GM18499 (cell line): ENCODE results near the gene RPS25.
"Not testable (repeated sequence)": the region's sequence is repeated elsewhere in the genome, so short reads cannot be mapped to it uniquely, and the experiment has no call there.

Experiments
- ATAC-seq: cut with Tn5 transposase; IDR thresholded peaks from one replicate; pipeline ENCODE4 v1.9.1; 2021; ENCODE audit warnings: moderate number of reproducible peaks; ENCODE audit not compliant: insufficient read depth, unreplicated experiment

Gene RPS25

GRCh38 chr11:119041821-119042514 is 23.8 kb upstream of the RPS25 start:
- ATAC-seq, result no peak

DNA sequence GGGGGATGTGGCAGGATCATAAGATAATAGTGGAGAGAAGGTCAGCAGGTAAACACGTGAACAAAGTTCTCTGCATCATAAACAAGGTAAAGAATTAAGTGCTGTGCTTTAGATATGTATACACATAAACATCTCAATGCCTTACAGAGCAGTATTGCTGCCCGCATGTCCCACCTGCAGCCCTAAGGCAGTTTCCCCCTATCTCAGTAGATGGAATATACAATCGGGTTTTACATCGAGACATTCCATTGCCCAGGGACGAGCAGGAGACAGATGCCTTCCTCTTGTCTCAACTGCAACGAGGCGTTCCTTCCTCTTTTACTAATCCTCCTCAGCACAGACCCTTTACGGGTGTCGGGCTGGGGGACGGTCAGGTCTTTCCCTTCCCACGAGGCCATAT is 21.3 kb upstream of the RPS25 start:
- ATAC-seq, result not testable (repeated sequence)

DNA sequence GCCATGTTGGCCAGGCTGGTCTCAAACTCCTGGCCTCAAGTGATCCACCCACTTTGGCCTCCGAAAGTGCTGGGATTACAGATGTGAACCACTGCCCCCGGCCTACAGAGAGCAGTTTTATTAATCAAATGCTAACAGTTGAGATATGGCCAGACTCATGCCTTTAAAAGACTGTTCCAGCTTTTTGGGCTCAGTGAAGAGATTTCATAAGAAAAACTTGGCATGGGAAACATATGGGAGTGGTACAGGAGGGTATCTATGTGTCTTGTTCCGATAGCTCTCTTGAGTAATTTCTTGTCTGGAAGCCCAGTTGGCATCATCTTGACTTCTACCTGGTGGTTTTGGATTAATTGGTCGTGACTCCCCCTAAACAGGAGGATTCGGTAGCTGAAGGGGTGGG is 20.7 kb upstream of the RPS25 start:
- ATAC-seq, result no peak

- ATAC-seq, result no peak
Observed at GRCh38 chr11:119034813-119035212, 16.7 kb upstream of the RPS25 start.

DNA sequence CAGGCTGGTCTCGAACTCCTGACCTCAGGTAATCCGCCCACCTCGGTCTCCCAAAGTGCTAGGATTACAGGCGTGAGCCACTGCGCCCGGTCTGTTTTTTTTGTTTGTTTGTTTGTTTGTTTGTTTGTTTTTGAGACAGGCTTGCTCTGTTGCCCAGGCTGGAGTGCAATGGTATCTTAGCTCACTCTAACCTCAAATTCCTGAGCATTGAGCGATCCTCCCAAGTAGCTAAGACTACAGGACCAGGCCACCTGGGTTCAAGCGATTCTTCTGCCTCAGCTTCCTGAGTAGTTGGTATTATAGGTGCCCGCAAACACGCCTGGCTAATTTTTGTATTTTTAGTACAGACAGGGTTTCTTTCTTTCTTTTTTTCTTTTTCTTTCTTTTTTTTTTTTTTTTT is 15.3 kb upstream of the RPS25 start:
- ATAC-seq, result not testable (repeated sequence)

GRCh38 chr11:119031912-119032280 is 13.8 kb upstream of the RPS25 start:
- no peak for ATAC-seq

GRCh38 chr11:119030329-119031047 is 12.3 kb upstream of the RPS25 start, which contains the start of gene SLC37A4:
Gene SLC37A4, minus strand, starts transcription at chr11:119030877.
- peak; percentile 64 for ATAC-seq

DNA sequence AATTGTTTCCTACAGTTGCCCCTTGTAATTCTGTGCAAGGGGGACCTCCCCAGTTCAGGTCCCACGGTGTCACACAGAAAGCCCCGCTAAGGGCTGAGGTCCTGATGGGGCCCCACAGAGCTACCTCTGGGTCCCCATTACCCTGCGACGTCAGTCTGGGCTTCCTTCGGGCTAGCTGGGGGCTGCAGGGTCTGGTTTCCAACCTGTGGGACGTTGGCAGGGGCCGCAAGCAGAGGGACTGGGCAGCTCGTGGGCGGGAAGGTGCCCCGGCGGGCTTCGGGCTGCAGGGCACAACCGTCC is 11.8 kb upstream of the RPS25 start:
- ATAC-seq, result no peak

- no peak for ATAC-seq
Observed at GRCh38 chr11:119029340-119030028, 11.3 kb upstream of the RPS25 start.

GRCh38 chr11:119029069-119029339 is 10.9 kb upstream of the RPS25 start:
- no peak for ATAC-seq

- no peak for ATAC-seq
Observed at GRCh38 chr11:119028346-119029068, 10.4 kb upstream of the RPS25 start.

- no peak for ATAC-seq
Observed at GRCh38 chr11:119027561-119028345, 9.6 kb upstream of the RPS25 start.

GRCh38 chr11:119026970-119027369 is 8.8 kb upstream of the RPS25 start:
- ATAC-seq, result no peak

- no peak for ATAC-seq
Observed at GRCh38 chr11:119025978-119026766, 8.0 kb upstream of the RPS25 start.

GRCh38 chr11:119025541-119025940 is 7.4 kb upstream of the RPS25 start:
- ATAC-seq, result no peak

- ATAC-seq, result no peak
Observed at GRCh38 chr11:119025099-119025473, 6.9 kb upstream of the RPS25 start.

DNA sequence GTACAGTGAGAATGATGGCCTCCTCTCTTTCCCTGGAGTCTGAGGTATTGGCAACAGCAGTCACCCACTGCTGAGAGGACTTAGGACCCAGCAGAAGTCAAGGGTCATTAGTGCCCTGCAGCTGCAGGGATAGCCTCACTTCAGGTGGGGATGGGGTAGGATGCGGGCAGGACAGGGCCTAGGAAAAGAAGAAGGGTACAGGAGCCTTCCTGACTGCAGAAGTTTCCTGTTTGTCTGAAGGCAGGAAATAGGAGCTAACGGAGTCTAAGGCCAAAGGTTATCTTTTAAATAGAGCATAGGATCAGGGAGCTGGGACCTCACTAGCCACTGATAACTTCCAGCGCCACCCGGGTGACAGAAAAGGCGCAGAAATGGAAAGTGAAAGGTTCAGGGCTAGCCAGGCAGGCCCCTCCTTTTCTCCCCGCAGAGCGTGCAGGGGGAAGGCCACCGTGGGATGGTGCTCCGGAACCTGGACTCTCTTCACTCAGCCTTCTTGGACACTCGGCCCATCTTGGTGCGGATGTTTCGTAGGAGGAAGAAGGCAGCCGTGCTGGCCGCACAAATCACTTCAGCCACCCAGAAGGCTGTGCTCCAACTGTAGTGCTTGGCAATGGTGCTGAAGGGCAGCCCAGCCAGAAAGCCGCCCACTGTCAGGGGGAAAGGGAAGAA is 6.4 kb upstream of the RPS25 start:
- ATAC-seq, result no peak

- ATAC-seq, result no peak
Observed at GRCh38 chr11:119023741-119024140, 5.6 kb upstream of the RPS25 start.

DNA sequence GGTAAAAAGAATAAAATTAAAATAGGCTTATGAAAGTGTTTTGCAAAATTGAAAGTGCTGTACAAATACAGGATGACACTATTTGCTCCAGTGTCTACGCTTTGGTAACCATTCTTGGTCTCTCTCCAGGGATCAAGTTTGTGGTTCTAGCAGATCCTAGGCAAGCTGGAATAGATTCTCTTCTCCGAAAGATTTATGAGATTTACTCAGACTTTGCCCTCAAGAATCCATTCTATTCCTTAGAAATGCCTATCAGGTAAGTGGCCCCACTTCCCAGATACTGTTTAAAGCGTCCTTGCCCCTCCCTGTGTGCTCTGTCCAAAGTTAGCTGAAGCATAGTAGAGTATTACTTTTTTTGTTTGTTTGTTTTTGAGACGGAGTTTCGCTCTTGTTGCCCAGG is 3.5 kb upstream of the RPS25 start:
- no peak for ATAC-seq
